Neural progenitor cell (in vitro differentiated cells): ENCODE measurements around the gene RSU1.

Source experiments
- EZH2phosphoT487 ChIP-seq: fragments of 200-600 bp; sonication (generic); IDR thresholded peaks from 2 replicates; pipeline ENCODE4 v1.6.1; 2017; ENCODE audit warnings: antibody characterized with exemption
- TF ChIP-seq, protein P1 (sequence below): fragments of 200-600 bp; sonication (generic); IDR thresholded peaks from 2 replicates; pipeline ENCODE4 v1.5.1; 2017; ENCODE audit warnings: antibody characterized with exemption, mild to moderate bottlenecking

DNA sequence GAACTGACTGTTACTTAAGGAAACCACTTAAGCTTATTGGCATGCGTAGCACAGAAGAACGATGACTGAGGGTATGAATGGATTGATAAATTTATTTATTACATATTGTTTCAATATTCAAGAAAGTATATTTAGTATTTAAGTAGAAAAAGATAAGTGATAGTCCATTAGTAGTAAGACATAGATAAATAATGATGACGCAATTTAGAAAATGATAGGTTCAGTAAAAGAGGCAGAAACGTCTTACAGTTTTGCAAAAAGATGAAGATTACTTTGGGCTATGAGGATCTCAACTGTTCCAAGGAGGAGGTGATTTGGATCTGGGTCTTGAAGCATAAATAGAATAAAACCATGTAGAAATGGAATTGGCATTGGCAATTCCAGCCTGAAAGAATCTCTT lies 36.6 kb upstream of the RSU1 start:
- no peak for TF ChIP-seq EZH2phosphoT487
- TF ChIP-seq, protein P1, sequence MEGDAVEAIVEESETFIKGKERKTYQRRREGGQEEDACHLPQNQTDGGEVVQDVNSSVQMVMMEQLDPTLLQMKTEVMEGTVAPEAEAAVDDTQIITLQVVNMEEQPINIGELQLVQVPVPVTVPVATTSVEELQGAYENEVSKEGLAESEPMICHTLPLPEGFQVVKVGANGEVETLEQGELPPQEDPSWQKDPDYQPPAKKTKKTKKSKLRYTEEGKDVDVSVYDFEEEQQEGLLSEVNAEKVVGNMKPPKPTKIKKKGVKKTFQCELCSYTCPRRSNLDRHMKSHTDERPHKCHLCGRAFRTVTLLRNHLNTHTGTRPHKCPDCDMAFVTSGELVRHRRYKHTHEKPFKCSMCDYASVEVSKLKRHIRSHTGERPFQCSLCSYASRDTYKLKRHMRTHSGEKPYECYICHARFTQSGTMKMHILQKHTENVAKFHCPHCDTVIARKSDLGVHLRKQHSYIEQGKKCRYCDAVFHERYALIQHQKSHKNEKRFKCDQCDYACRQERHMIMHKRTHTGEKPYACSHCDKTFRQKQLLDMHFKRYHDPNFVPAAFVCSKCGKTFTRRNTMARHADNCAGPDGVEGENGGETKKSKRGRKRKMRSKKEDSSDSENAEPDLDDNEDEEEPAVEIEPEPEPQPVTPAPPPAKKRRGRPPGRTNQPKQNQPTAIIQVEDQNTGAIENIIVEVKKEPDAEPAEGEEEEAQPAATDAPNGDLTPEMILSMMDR: no peak
